Activated T-cell treated with anti-CD3 and anti-CD28 coated beads for 1 hour (primary cell): ENCODE data around the gene SPTB.

Experiments
- DNase-seq: peaks from one replicate; pipeline ENCODE4 v3.0.0-alpha.2; 2020; ENCODE audit warnings: low read depth

The SPTB gene

GRCh38 chr14:64885559-64885958 is 5.9 kb upstream of the SPTB start:
- no peak for DNase-seq

GRCh38 chr14:64880221-64881121 is 764 bp upstream of the SPTB start:
- peak; percentile 54 for DNase-seq

- DNase-seq: no peak
Observed at GRCh38 chr14:64878837-64879634, 671 bp downstream of the SPTB start.

- no peak for DNase-seq
Observed at GRCh38 chr14:64877846-64878245, 1.9 kb downstream of the SPTB start.

GRCh38 chr14:64875350-64875749 is 4.4 kb downstream of the SPTB start:
- no peak for DNase-seq

GRCh38 chr14:64873506-64874219 is 6.0 kb downstream of the SPTB start:
- no peak for DNase-seq

- DNase-seq: no peak
Observed at GRCh38 chr14:64871344-64871743, 8.4 kb downstream of the SPTB start.

- no peak for DNase-seq
Observed at GRCh38 chr14:64870160-64870559, 9.5 kb downstream of the SPTB start.

GRCh38 chr14:64868841-64869240 is 10.9 kb downstream of the SPTB start:
- no peak for DNase-seq

- DNase-seq: no peak
Observed at GRCh38 chr14:64868379-64868778, 11.3 kb downstream of the SPTB start.

GRCh38 chr14:64867182-64867581 is 12.5 kb downstream of the SPTB start:
- no peak for DNase-seq

GRCh38 chr14:64865992-64866391 is 13.7 kb downstream of the SPTB start:
- DNase-seq: no peak

GRCh38 chr14:64865109-64865508 is 14.6 kb downstream of the SPTB start:
- no peak for DNase-seq

GRCh38 chr14:64864258-64864657 is 15.4 kb downstream of the SPTB start:
- no peak for DNase-seq

- no peak for DNase-seq
Observed at GRCh38 chr14:64861916-64862315, 17.8 kb downstream of the SPTB start.

- no peak for DNase-seq
Observed at GRCh38 chr14:64860039-64860438, 19.7 kb downstream of the SPTB start.

GRCh38 chr14:64857979-64858744 is 21.5 kb downstream of the SPTB start:
- no peak for DNase-seq

GRCh38 chr14:64856529-64857445 is 22.9 kb downstream of the SPTB start:
- DNase-seq: no peak

- DNase-seq: no peak
Observed at GRCh38 chr14:64855721-64856528, 23.8 kb downstream of the SPTB start.
